Measurements from ENCODE around the gene MED29. TPM values are rescaled to one million over a fixed set of nuclear protein-coding genes. Genes with fewer than 3 reads are reported as not detected.
A peak's percentile ranks its signal among the peaks of the same experiment; 100 is the strongest.

MED29 gene
- total RNA-seq, 4 donors from 2014 or later, result 25.4 to 52.8 (median 41.0) TPM

GRCh38 chr19:39347332-39348164 is 43.6 kb upstream of the MED29 start:
- Histone ChIP-seq H3K4me3 (no peak overlapping the region), H3K4me1 (peaks cover 0 to 34% (median 7%) of the 10 kb centered on the region in 4 donors), H3K27ac (no peak overlapping the region)

GRCh38 chr19:39349326-39349725 is 41.9 kb upstream of the MED29 start:
- no peak overlapping the region for H3K27ac ChIP-seq
- peaks cover 0 to 39% (median 3%) of the 10 kb centered on the region in 3 donors for H3K36me3 ChIP-seq
- DNase-seq, result no peak
- no peaks in the 10 kb centered on the region for H3K9me3 ChIP-seq
- TF ChIP-seq POLR2A (IDR thresholded peaks at IDR 0.05), result no peak
- TF ChIP-seq, protein P1, sequence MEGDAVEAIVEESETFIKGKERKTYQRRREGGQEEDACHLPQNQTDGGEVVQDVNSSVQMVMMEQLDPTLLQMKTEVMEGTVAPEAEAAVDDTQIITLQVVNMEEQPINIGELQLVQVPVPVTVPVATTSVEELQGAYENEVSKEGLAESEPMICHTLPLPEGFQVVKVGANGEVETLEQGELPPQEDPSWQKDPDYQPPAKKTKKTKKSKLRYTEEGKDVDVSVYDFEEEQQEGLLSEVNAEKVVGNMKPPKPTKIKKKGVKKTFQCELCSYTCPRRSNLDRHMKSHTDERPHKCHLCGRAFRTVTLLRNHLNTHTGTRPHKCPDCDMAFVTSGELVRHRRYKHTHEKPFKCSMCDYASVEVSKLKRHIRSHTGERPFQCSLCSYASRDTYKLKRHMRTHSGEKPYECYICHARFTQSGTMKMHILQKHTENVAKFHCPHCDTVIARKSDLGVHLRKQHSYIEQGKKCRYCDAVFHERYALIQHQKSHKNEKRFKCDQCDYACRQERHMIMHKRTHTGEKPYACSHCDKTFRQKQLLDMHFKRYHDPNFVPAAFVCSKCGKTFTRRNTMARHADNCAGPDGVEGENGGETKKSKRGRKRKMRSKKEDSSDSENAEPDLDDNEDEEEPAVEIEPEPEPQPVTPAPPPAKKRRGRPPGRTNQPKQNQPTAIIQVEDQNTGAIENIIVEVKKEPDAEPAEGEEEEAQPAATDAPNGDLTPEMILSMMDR (IDR thresholded peaks at IDR 0.05), result no peak
- H3K27me3 ChIP-seq, result no peaks in the 10 kb centered on the region
- no peak overlapping the region for H3K4me3 ChIP-seq
- peaks cover 0 to 23% (median 0%) of the 10 kb centered on the region in 4 donors for H3K4me1 ChIP-seq

More at GRCh38 chr19:39347332-39348164, 43.6 kb upstream of the MED29 start:
- no peaks in the 10 kb centered on the region for H3K27me3 ChIP-seq
- peaks cover 0 to 28% (median 3%) of the 10 kb centered on the region in 3 donors for H3K36me3 ChIP-seq
- H3K9me3 ChIP-seq, result no peaks in the 10 kb centered on the region
- TF ChIP-seq, protein P1 (IDR thresholded peaks at IDR 0.05), result no peak
- TF ChIP-seq POLR2A (IDR thresholded peaks at IDR 0.05), result no peak
- no peak for DNase-seq

GRCh38 chr19:39350156-39350555 is 41.0 kb upstream of the MED29 start:
- TF ChIP-seq, protein P1 (IDR thresholded peaks at IDR 0.05), result no peak
- no peak for TF ChIP-seq POLR2A (IDR thresholded peaks at IDR 0.05)
- H3K9me3 ChIP-seq, result no peaks in the 10 kb centered on the region
- H3K27me3 ChIP-seq, result no peaks in the 10 kb centered on the region
- DNase-seq, result no peak
- peaks cover 0 to 23% (median 0%) of the 10 kb centered on the region in 4 donors for H3K4me1 ChIP-seq
- H3K27ac ChIP-seq, result no peak overlapping the region
- peaks cover 0 to 48% (median 3%) of the 10 kb centered on the region in 3 donors for H3K36me3 ChIP-seq
- no peak overlapping the region for H3K4me3 ChIP-seq

GRCh38 chr19:39351537-39352064 is 39.6 kb upstream of the MED29 start:
- H3K4me3 ChIP-seq, result no peak overlapping the region
- H3K4me1 ChIP-seq, result peaks cover 0 to 12% (median 0%) of the 10 kb centered on the region in 4 donors
- TF ChIP-seq POLR2A (IDR thresholded peaks at IDR 0.05), result no peak
- TF ChIP-seq, protein P1 (IDR thresholded peaks at IDR 0.05), result no peak
- DNase-seq, result no peak
- H3K36me3 ChIP-seq, result peaks cover 0 to 62% (median 4%) of the 10 kb centered on the region in 3 donors
- H3K27me3 ChIP-seq, result no peaks in the 10 kb centered on the region
- H3K9me3 ChIP-seq, result no peaks in the 10 kb centered on the region
- H3K27ac ChIP-seq, result peak overlapping the region in 3 of 4 donors; percentile 16 to 21 (median 17)

GRCh38 chr19:39352381-39353255 is 38.6 kb upstream of the MED29 start:
- TF ChIP-seq, protein P1 (IDR thresholded peaks at IDR 0.05), result no peak
- TF ChIP-seq POLR2A (IDR thresholded peaks at IDR 0.05), result no peak
- DNase-seq, result no peak
- H3K36me3 ChIP-seq, result peaks cover 0 to 72% (median 8%) of the 10 kb centered on the region in 3 donors
- H3K4me1 ChIP-seq, result peaks cover 0 to 7% (median 0%) of the 10 kb centered on the region in 4 donors
- no peaks in the 10 kb centered on the region for H3K27me3 ChIP-seq
- no peaks in the 10 kb centered on the region for H3K9me3 ChIP-seq
- no peak overlapping the region for H3K27ac ChIP-seq
- H3K4me3 ChIP-seq, result no peak overlapping the region

Measured in Peyer's patch (tissue), 4 donors.